ENCODE measurements around the gene TIMM29. TPM values are rescaled to one million over a fixed set of nuclear protein-coding genes. Genes with fewer than 3 reads are reported as not detected.

The TIMM29 gene
- total and polyA plus RNA-seq, 3 donors from 2014 or later = 20.2 to 45.7 (median 40.9) TPM

- H3K27ac ChIP-seq = peak overlapping the region; percentile 31 to 44
- H3K4me3 ChIP-seq = no peak overlapping the region
- H3K36me3 ChIP-seq (ENCODE audit: low read depth, missing control alignments) = no peaks in the 10 kb centered on the region
- no peaks in the 10 kb centered on the region for H3K27me3 ChIP-seq
- intact Hi-C loops (cut with DNase I; ENCODE audit: low total_unique reads) = no loop called here
- H3K9me3 ChIP-seq = no peaks in the 10 kb centered on the region
- WGBS, 2 donors = 59 to 63% methylated on average over 6 to 7 of the region's 7 CpGs
- peaks cover 35% of the 10 kb centered on the region for H3K4me1 ChIP-seq
- no peak for DNase-seq
- no peak for TF ChIP-seq POLR2A (IDR thresholded peaks at IDR 0.05)
- no peak for TF ChIP-seq CTCF (IDR thresholded peaks at IDR 0.05)
Observed at GRCh38 chr19:10896851-10897526, 31.6 kb upstream of the TIMM29 start.

GRCh38 chr19:10898633-10899032, 30.0 kb upstream of the TIMM29 start:
- DNase-seq = no peak
- H3K36me3 ChIP-seq (ENCODE audit: low read depth, missing control alignments) = no peaks in the 10 kb centered on the region
- 53 to 63% methylated on average over 4 to 10 of the region's 10 CpGs for WGBS, 2 donors
- intact Hi-C loops (cut with DNase I; ENCODE audit: low total_unique reads) = no loop called here
- no peak overlapping the region for H3K4me3 ChIP-seq
- no peaks in the 10 kb centered on the region for H3K27me3 ChIP-seq
- TF ChIP-seq CTCF (IDR thresholded peaks at IDR 0.05) (no peak), POLR2A (IDR thresholded peaks at IDR 0.05) (no peak)
- H3K27ac ChIP-seq = no peak overlapping the region
- peaks cover 34% of the 10 kb centered on the region for H3K4me1 ChIP-seq
- no peaks in the 10 kb centered on the region for H3K9me3 ChIP-seq

GRCh38 chr19:10899151-10899653, 29.4 kb upstream of the TIMM29 start:
- H3K4me3 ChIP-seq = no peak overlapping the region
- no peaks in the 10 kb centered on the region for H3K9me3 ChIP-seq
- no peaks in the 10 kb centered on the region for H3K36me3 ChIP-seq (ENCODE audit: low read depth, missing control alignments)
- WGBS, 2 donors = 76 to 97% methylated on average over 3 to 6 of the region's 10 CpGs
- H3K27ac ChIP-seq = peak overlapping the region in 1 of 2 donors; percentile 30
- peaks cover 28% of the 10 kb centered on the region for H3K4me1 ChIP-seq
- no peaks in the 10 kb centered on the region for H3K27me3 ChIP-seq
- no peak for TF ChIP-seq POLR2A (IDR thresholded peaks at IDR 0.05)
- peak; percentile 33 for DNase-seq
- intact Hi-C loops (cut with DNase I; ENCODE audit: low total_unique reads) = no loop called here

- TF ChIP-seq CTCF (IDR thresholded peaks at IDR 0.05) (no peak), POLR2A (IDR thresholded peaks at IDR 0.05) (no peak)
- no peaks in the 10 kb centered on the region for H3K36me3 ChIP-seq (ENCODE audit: low read depth, missing control alignments)
Observed at GRCh38 chr19:10907925-10908324, 20.7 kb upstream of the TIMM29 start.

GRCh38 chr19:10908380-10908960, 20.1 kb upstream of the TIMM29 start:
- intact Hi-C loops (cut with DNase I; ENCODE audit: low total_unique reads) = no loop called here

More at GRCh38 chr19:10907925-10908324, 20.7 kb upstream of the TIMM29 start:
- no peaks in the 10 kb centered on the region for H3K9me3 ChIP-seq
- DNase-seq = no peak
- H3K27me3 ChIP-seq = no peaks in the 10 kb centered on the region
- intact Hi-C loops (cut with DNase I; ENCODE audit: low total_unique reads) = no loop called here
- H3K4me3 ChIP-seq = no peak overlapping the region
- H3K27ac ChIP-seq = no peak overlapping the region
- no peaks in the 10 kb centered on the region for H3K4me1 ChIP-seq
- 82 to 86% methylated on average over 14 of the region's 14 CpGs for whole genome bisulfite sequencing, 2 donors

More at GRCh38 chr19:10908380-10908960, 20.1 kb upstream of the TIMM29 start:
- WGBS, 2 donors = 90 to 95% methylated on average over 15 to 17 of the region's 17 CpGs
- H3K27ac ChIP-seq = no peak overlapping the region
- no peaks in the 10 kb centered on the region for H3K36me3 ChIP-seq (ENCODE audit: low read depth, missing control alignments)
- no peak for TF ChIP-seq CTCF (IDR thresholded peaks at IDR 0.05)
- no peak for TF ChIP-seq POLR2A (IDR thresholded peaks at IDR 0.05)
- H3K4me3 ChIP-seq = no peak overlapping the region
- no peaks in the 10 kb centered on the region for H3K9me3 ChIP-seq
- no peaks in the 10 kb centered on the region for H3K27me3 ChIP-seq
- H3K4me1 ChIP-seq = no peaks in the 10 kb centered on the region
- no peak for DNase-seq

Measured in testis (tissue), 3 donors.